Effector CD8-positive, alpha-beta T cell (primary cell): ENCODE data around the gene ONECUT2.

Experiments
- DNase-seq: peaks from one replicate; lab custom pipeline; 2025; lab: John Stamatoyannopoulos, UW

The ONECUT2 gene

DNA sequence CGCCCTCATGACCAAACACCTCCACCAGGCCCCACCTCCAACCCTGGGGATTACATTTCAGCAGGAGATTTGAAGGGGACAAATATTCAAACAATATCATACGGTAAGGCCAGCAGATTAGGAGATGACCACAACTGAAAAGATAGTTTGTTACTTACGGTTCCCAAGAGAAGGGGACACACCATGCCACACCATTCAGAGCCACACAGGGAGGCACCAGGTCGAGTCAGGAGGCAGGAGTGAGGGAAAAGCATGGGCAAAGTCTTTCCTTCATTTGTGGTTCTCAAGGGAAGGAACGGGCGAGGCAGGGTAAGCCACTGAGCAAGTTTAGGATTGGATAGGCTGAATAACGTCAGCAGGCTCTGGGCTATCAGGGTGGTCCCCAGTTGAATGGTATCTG is 94.0 kb downstream of the ONECUT2 start:
- no peak for DNase-seq

DNA sequence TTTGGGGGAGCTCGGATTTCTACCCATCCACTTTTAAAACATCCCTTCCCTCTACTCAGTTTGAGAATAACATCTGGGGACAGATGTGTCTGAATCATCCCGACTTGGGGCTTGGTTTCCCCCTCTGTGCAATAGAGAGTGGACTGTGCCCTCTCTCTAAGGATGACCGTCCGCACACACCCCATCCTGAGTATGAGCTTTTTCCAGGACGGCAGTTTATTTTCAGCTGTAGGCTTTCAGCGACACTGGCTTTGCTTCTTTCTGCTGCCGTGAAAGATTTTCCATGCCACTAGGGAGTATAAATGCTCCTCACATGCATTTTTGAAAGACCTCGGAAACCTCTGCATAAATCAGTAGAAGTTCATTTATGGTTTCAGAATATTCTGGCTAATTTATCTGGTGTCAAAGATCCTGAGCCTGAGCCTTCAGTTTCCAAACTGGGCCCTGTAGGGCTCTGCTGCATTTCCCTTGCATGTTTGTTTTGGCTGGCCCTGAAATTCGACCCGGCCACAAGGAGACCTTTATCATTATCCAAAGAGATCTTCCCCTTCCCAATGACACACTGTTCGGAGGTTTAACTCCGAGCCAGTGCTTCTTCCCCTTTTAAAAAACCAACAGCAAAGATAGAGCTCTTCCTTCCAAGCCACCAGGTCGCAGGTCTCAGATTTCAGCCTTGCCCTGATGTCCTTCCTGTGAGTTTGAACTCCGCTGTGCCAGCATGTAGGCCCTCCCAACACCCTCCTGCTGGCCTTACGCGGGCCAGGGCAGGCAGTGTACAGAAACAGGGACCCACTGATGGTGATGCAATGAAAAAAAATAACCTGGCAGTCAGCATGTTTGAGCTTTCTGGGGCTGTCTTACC is 98.1 kb downstream of the ONECUT2 start:
- DNase-seq: no peak

DNA sequence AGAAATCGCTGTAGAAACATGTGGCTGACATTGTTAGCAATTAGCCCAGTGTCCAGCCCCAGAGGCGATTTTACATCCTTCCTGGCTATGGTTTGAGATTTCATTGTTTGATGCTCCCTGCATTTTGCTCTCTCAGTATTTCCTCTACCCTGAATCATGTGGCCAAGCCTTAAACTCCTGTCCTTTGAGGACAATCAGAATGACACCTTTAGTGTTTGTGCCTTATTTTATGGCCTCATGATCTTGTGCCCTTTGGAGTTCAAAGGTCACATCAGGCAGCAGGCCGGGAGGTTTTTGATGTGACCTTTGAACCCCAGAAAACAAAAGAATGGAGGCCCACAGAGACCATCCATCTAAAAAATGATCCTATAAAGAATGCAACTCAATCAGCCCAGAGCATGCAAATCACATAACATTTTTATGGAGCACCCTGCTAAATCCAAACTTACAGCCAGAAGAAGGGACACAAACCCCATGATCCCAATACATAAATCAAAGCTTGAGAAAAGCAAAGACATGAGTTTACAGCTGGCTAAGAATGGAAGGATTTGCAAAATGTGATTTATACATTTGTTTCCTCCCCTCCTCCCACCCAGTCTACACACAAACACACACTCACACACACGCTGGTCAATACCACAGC is 98.8 kb downstream of the ONECUT2 start:
- DNase-seq: no peak

DNA sequence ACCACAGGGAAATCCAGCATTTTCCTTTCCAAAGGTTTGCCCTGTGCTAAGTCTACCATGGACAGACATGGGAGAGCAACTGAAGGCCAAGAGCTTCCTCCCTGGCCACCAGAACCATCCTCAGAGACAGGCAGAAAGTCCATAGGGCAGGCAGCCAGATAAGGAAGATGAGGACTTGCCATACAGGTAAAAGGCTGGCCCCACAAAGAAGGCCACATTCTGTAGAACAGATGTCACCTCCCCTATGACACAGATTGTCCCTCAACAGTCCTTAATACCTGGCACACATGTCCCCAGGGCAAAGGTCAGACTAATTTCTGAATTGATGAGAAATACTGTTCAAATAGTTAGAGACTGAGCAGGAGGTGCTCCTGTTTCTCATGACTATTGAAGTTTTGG is 99.3 kb downstream of the ONECUT2 start:
- no peak for DNase-seq

DNA sequence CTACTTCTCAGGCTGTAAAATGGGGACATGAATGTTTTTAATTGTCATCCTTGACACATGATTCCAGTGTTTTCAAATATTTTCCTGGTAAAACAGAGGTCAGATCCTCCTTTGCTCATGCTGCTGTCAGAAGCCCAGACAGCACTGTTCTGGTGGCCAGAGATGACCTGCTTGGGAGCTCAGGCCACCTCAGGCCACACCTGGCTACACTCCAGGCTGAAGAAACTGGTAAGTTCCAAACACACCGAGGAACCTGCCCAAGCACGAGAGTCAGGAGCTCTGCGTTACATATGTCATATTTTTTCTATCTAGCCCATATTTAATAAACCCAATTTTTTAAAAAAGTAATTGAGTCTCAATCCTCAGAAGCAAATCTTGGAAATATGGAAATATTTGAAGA is 103.4 kb downstream of the ONECUT2 start:
- DNase-seq: no peak

DNA sequence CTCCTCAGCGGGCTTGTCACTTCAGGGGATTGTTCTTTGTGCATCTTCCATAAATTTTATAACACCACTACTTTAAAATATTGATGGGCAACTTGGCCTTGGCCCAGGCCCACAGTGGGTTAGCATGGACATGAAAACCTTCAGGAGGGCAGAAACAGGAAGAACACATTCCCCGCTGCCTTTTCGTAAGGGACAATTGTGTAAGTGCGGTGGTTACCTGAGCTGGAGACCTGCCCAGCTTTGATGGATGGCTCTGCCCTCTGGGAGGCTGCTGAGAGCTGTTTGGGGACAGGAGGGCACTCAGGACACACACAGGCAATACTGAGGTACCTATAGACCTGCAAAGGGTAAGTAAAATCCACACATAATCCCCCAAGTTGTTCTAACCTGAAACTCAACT is 104.5 kb downstream of the ONECUT2 start:
- no peak for DNase-seq
